B cell (primary cell): ENCODE data around the gene ATP6V1F. TPM values are rescaled to one million over a fixed set of nuclear protein-coding genes. Genes with fewer than 3 reads are reported as not detected.

Experiments used
- ATAC-seq: fragments of 200-7000 bp; cut with Tn5 transposase; one replicate; pipeline ENCODE4 v1.10.0; 2021; ENCODE audit warnings: low read depth, mild to moderate bottlenecking, moderate number of reproducible peaks, moderate library complexity
- CTCF ChIA-PET: fragments of 350-600 bp; sonication (Branson Sonifier 250); formaldehyde crosslinking; loops from one replicate; lab custom pipeline; 2021; ENCODE audit warnings: antibody characterized with exemption, inconsistent platforms; lab: Charles Lee
- POLR2A ChIA-PET: fragments of 350-600 bp; sonication (Branson Sonifier 250); formaldehyde crosslinking; loops from one replicate; lab custom pipeline; 2021; ENCODE audit warnings: antibody characterized with exemption; lab: Charles Lee
- DNase-seq: peaks from one replicate; pipeline ENCODE4 v3.0.0; 2013
- H2AFZ ChIP-seq: 2 replicates; pipeline ENCODE4 v1.6.1; 2012; ENCODE audit warnings: mild to moderate bottlenecking, low read depth, low read length; ENCODE audit not compliant: insufficient read depth, poor library complexity, severe bottlenecking
- H3K27ac ChIP-seq, 2 donors: 1 replicate in 1 of 2; 2 replicates in 1 of 2; pipeline ENCODE4 v1.5.1; 2012 to 2013; ENCODE audit warnings: low read length in 2 of 2, mild to moderate bottlenecking in 2 of 2, moderate library complexity in 1 of 2
- H3K27me3 ChIP-seq, 4 experiments: fragments of 200-600 bp in 1 of 4; sonication (generic) in 1 of 4; replicated peaks in 1 of 4; 1 replicate in 2 of 4; 2 replicates in 2 of 4; pipeline versions ENCODE4 v1.6.1 to v1.7.0; 2013 to 2016; ENCODE audit warnings: low read length in 3 of 4, mild to moderate bottlenecking in 2 of 4, mixed read lengths in 1 of 4, moderate library complexity in 1 of 4; ENCODE audit not compliant: insufficient read depth in 4 of 4, control insufficient read depth in 3 of 4; ENCODE audit errors: control extremely low read depth in 1 of 4
- H3K36me3 ChIP-seq, 2 experiments: replicated peaks in 1 of 2; 1 replicate in 1 of 2; 2 replicates in 1 of 2; pipeline versions ENCODE4 v1.6.1 to v1.7.1; 2013; ENCODE audit warnings: low read length in 1 of 2; ENCODE audit not compliant: insufficient read depth in 2 of 2, control insufficient read depth in 1 of 2; ENCODE audit errors: control extremely low read depth in 1 of 2, extremely low read depth in 1 of 2
- H3K4me1 ChIP-seq, 2 donors: fragments of 200-600 bp in 1 of 2; sonication (generic) in 1 of 2; 1 replicate in 1 of 2; 2 replicates in 1 of 2; pipeline versions ENCODE4 v1.5.1 to v1.6.1; 2013 to 2017; ENCODE audit warnings: low read length in 2 of 2; ENCODE audit not compliant: control insufficient read depth in 2 of 2, insufficient read depth in 2 of 2
- H3K4me2 ChIP-seq: replicated peaks from 2 replicates; pipeline ENCODE3; 2012; ENCODE audit warnings: mild to moderate bottlenecking, low read depth, low read length; ENCODE audit not compliant: poor library complexity, severe bottlenecking
- H3K4me3 ChIP-seq, 5 experiments: fragments of 200-600 bp in 1 of 5; sonication (generic) in 1 of 5; 1 replicate in 3 of 5; 2 replicates in 2 of 5; pipeline versions ENCODE4 v1.5.1 to v1.7.0; 2011 to 2016; ENCODE audit warnings: low read length in 4 of 5, mild to moderate bottlenecking in 4 of 5, low read depth in 2 of 5, control low read depth in 1 of 5, moderate library complexity in 1 of 5; ENCODE audit not compliant: insufficient read depth in 1 of 5; ENCODE audit errors: control extremely low read depth in 1 of 5, extremely low read depth in 1 of 5
- H3K79me2 ChIP-seq: fragments of 200-600 bp; sonication (generic); one replicate; pipeline ENCODE4 v1.6.0; 2016; ENCODE audit warnings: low read length; ENCODE audit not compliant: control insufficient read depth, insufficient read depth
- H3K9ac ChIP-seq: fragments of 200-600 bp; sonication (generic); 2 replicates; pipeline ENCODE4 v1.6.1; 2017; ENCODE audit warnings: mild to moderate bottlenecking, low read length, moderate library complexity
- H3K9me3 ChIP-seq, 3 donors: one replicate each; pipeline versions ENCODE4 v1.6.1 to v1.7.1; 2013; ENCODE audit warnings: low read length in 2 of 3; ENCODE audit not compliant: control insufficient read depth in 2 of 3, insufficient read depth in 1 of 3; ENCODE audit errors: control extremely low read depth in 1 of 3
- H4K20me1 ChIP-seq: 2 replicates; pipeline ENCODE4 v1.6.0; 2012; ENCODE audit warnings: mild to moderate bottlenecking, low read length; ENCODE audit not compliant: insufficient read depth, control insufficient read depth, poor library complexity, severe bottlenecking
- H3K27ac Mint-ChIP-seq: one replicate; pipeline ENCODE4 v1.8.0; 2021; ENCODE audit warnings: mixed read lengths
- H3K27me3 Mint-ChIP-seq: one replicate; pipeline ENCODE4 v1.8.0; 2021; ENCODE audit warnings: mixed read lengths
- H3K4me1 Mint-ChIP-seq: one replicate; pipeline ENCODE4 v1.8.0; 2021; ENCODE audit warnings: mixed read lengths
- H3K4me3 Mint-ChIP-seq: one replicate; pipeline ENCODE4 v1.8.0; 2021; ENCODE audit warnings: mixed read lengths
- H3K9me3 Mint-ChIP-seq: one replicate; pipeline ENCODE4 v1.8.0; 2022; ENCODE audit warnings: mixed read lengths; ENCODE audit not compliant: insufficient read depth
- EZH2 ChIP-seq: IDR thresholded peaks from 2 replicates; pipeline ENCODE4 v1.6.1; 2012; ENCODE audit warnings: borderline replicate concordance, low read depth, mild to moderate bottlenecking, moderate library complexity, low read length; ENCODE audit not compliant: insufficient read depth, poor library complexity, severe bottlenecking
- WGBS: methylation state at CpG from one replicate; pipeline ENCODE4 v1.1.5; 2013; ENCODE audit warnings: missing lambda C conversion rate; ENCODE audit not compliant: insufficient coverage; 5-methylcytosine and 5-hydroxymethylcytosine counted together
- intact Hi-C: fragments of 100-400 bp; cut with micrococcal nuclease; formaldehyde crosslinking; loops from one replicate; pipeline ENCODE4 v1.10.0; 2022
- polyA plus RNA-seq: library from polyadenylated mRNA; depleted of rRNA; stranded (reverse); fragments of >200 nt; gene quantifications from 2 replicates; pipeline ENCODE4 v1.2.3, GENCODE V29; 2012
- total RNA-seq, 2 donors: library from RNA; stranded (reverse); fragments of 120-200 nt in 1 of 2; gene quantifications; 1 replicate in 1 of 2; 2 replicates in 1 of 2; pipeline versions ENCODE4 v1.2.3 to v1.2.4, GENCODE V29; 2013 to 2022
- TF ChIP-seq, protein P1 (sequence below): fragments of 200-600 bp; IDR thresholded peaks from one replicate; pipeline ENCODE4 v1.8.0; 2022; ENCODE audit warnings: antibody characterized with exemption, mild to moderate bottlenecking

Gene ATP6V1F
- total and polyA plus RNA-seq, 2 donors (not counting 1 experiment from before 2014, with no cell fraction given) = 81.7 to 198 TPM

DNA sequence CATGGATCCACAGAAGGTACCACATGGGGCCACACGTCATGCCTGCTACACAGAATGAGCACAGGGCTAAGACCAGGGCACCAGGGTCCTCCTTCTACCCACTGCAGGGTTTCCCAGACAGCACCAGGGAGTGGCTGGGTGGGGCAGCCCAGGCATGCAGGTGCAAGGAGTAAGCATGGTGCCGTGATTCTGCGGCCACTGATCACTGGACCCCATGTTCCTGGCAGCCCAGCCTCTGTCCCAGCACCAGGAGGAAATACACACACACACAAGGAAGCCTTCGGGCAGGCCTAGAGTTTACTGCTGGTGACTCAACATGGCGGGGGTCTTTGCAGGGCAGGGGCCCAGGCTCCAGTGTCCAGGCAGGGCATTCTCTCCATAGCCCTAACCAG, 13.9 kb downstream of the ATP6V1F start:
- no peaks in the 10 kb centered on the region for H4K20me1 ChIP-seq
- no peaks in the 10 kb centered on the region for H3K36me3 ChIP-seq
- CTCF ChIA-PET = no interaction called here
- intact Hi-C loops = no loop called here
- 99% methylated on average over 5 of the region's 5 CpGs for WGBS
- no peaks in the 10 kb centered on the region for H3K9me3 ChIP-seq
- no peak for ATAC-seq
- peaks cover 0 to 3% (median 0%) of the 10 kb centered on the region in 4 experiments for H3K27me3 ChIP-seq
- no peaks in the 10 kb centered on the region for H3K79me2 ChIP-seq
- Mint-ChIP-seq H3K4me1 (no peaks in the 10 kb centered on the region), H3K9me3 (no peaks in the 10 kb centered on the region), H3K4me3 (no peak overlapping the region), H3K27me3 (no peaks in the 10 kb centered on the region), H3K27ac (no peak overlapping the region)
- no peak overlapping the region for H3K9ac ChIP-seq
- no peak for TF ChIP-seq EZH2
- TF ChIP-seq, protein P1, sequence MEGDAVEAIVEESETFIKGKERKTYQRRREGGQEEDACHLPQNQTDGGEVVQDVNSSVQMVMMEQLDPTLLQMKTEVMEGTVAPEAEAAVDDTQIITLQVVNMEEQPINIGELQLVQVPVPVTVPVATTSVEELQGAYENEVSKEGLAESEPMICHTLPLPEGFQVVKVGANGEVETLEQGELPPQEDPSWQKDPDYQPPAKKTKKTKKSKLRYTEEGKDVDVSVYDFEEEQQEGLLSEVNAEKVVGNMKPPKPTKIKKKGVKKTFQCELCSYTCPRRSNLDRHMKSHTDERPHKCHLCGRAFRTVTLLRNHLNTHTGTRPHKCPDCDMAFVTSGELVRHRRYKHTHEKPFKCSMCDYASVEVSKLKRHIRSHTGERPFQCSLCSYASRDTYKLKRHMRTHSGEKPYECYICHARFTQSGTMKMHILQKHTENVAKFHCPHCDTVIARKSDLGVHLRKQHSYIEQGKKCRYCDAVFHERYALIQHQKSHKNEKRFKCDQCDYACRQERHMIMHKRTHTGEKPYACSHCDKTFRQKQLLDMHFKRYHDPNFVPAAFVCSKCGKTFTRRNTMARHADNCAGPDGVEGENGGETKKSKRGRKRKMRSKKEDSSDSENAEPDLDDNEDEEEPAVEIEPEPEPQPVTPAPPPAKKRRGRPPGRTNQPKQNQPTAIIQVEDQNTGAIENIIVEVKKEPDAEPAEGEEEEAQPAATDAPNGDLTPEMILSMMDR = no peak
- H3K4me2 ChIP-seq = no peak overlapping the region
- DNase-seq = no peak
- no peaks in the 10 kb centered on the region for H3K4me1 ChIP-seq
- no peak overlapping the region for H2AFZ ChIP-seq
- H3K27ac ChIP-seq = no peak overlapping the region
- no peak overlapping the region for H3K4me3 ChIP-seq
- POLR2A ChIA-PET = no interaction called here

DNA sequence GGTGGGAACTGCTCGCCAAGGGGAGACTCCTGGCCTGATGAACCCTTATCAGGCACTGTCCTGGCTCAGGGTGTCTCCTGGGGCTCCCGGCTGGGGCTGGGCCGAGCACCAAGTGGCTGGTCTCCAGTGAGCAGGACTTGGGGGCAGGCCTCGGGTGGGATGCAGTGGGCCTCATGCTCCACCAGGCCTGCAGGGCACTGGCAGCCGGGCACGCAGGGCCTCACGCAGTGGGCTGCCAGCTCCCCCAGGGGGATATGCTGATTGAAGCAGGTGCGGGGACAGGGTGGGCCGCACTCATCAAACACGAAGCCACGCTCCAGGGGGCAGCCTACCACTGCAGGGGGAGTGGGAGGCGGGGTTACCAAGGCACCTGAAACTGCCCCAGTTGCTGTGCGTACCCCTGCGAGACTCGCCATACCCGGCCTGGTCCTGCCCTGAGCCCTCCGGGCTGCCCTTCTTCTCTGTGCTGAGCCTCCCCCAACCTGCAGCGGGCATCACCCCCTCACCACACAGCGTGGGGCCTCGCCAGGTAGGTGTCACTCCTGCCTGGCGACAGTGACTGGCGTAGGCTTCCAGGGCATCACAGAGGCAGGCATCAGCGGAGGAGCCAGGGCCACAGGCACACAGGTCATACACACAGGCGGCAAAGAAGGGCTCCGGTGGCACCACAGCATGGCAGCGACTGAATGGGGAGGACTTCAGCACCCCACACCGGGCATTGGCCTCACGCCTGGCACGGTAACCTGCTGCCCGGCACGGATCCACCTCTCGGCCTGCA, 14.5 kb downstream of the ATP6V1F start:
- H3K79me2 ChIP-seq = no peaks in the 10 kb centered on the region
- H3K4me1 ChIP-seq = no peaks in the 10 kb centered on the region
- no peak overlapping the region for H3K27ac ChIP-seq
- TF ChIP-seq EZH2 = no peak
- TF ChIP-seq, protein P1 = no peak
- intact Hi-C loops = no loop called here
- H3K9me3 Mint-ChIP-seq = no peaks in the 10 kb centered on the region
- no peak overlapping the region for H3K4me3 ChIP-seq
- ChIA-PET POLR2A (no interaction called here), CTCF (no interaction called here)
- H3K27me3 Mint-ChIP-seq = no peaks in the 10 kb centered on the region
- H3K36me3 ChIP-seq = no peaks in the 10 kb centered on the region
- no peaks in the 10 kb centered on the region for H3K9me3 ChIP-seq
- no peaks in the 10 kb centered on the region for H4K20me1 ChIP-seq
- H3K27me3 ChIP-seq = peaks cover 0 to 3% (median 0%) of the 10 kb centered on the region in 4 experiments
- ATAC-seq = no peak
- no peak overlapping the region for H3K4me3 Mint-ChIP-seq
- no peaks in the 10 kb centered on the region for H3K4me1 Mint-ChIP-seq
- no peak overlapping the region for H3K27ac Mint-ChIP-seq
- no peak overlapping the region for H3K9ac ChIP-seq
- no peak overlapping the region for H3K4me2 ChIP-seq
- DNase-seq = no peak
- no peak overlapping the region for H2AFZ ChIP-seq
- 89% methylated on average over 32 of the region's 32 CpGs for WGBS
